GM21447 (cell line): ENCODE data around the gene PHLDB1.
"Not testable (repeated sequence)": the region's sequence is repeated elsewhere in the genome, so short reads cannot be mapped to it uniquely, and the experiment has no call there.

Experiments used
- ATAC-seq: cut with Tn5 transposase; IDR thresholded peaks from one replicate; pipeline ENCODE4 v1.9.1; 2021; ENCODE audit not compliant: unreplicated experiment

Gene PHLDB1

DNA sequence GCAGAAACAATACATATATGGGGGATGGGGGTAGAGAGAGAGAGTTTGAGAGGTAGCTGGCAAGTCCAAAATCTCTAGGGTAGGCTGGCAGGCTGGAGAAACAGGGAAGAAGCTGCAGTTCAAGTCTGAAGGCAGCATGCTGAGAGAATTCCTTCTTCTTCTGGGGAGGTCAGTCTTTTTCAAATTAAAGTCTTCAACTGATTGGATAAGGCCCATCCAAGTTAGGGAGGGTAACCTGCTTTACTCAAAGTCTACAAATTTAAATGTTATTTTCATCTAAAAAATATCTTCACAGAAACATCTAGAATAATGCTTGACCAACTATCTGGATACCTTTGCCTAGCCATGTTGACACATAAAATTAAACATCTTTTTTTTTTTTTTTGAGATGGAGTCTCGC is 75.0 kb downstream of the PHLDB1 start:
- ATAC-seq = no peak

DNA sequence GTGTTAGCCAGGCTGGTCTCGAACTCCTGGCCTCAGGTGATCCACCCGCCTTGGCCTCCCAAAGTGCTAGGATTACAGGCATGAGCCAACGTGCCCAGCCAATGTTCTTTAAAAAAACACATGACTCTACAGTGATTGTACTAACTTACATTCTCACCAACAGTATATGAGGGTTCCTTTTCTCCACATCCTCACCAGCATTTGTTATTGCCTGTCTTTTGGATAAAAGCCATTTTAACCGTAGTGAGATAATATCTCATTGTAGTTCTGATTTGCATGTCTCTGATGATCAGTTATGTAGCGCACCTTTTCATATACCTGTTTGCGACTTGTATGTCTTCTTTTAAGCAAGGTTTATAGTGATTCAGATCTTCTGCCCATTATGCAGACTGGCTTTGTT is 75.5 kb downstream of the PHLDB1 start:
- ATAC-seq = not testable (repeated sequence)

DNA sequence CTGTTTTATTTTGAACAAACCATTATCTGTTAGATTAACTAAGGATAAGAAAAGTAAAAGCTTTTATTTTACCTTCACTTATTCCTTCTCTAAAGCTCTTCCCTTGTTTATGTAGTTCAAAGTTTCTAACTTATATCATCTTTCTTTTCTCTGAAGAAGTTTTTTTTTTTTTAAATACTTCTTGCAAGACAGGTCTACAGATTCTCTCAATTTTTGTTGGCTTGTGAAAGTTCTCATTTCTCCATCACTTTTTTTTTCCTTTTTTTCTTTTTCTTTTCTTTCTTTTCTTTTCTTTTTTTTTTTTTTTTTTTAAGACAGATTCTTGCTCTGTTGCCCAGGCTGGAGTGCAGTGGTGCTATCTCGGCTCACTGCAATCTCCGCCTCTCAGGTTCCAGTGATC is 76.8 kb downstream of the PHLDB1 start:
- no peak for ATAC-seq

DNA sequence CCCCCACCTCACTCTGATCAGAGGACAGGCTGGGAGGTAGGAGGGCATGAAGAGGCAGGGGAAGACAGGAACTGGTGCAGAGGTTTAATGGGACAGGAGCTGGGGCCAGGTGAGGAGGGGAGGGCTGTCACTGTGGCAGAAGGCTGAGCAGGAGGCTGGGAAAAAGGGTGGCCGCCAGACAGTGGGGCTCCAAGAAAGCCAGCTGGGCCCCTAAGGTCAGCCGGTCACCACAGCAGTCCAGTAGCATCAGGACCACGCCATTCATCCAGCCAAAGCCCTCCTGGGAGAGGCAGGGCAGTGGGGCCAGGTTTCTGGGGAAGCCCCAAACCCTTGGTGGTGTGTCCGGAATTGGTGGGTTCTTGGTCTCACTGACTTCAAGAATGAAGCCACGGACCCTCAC is 80.5 kb downstream of the PHLDB1 start:
- ATAC-seq = no peak

DNA sequence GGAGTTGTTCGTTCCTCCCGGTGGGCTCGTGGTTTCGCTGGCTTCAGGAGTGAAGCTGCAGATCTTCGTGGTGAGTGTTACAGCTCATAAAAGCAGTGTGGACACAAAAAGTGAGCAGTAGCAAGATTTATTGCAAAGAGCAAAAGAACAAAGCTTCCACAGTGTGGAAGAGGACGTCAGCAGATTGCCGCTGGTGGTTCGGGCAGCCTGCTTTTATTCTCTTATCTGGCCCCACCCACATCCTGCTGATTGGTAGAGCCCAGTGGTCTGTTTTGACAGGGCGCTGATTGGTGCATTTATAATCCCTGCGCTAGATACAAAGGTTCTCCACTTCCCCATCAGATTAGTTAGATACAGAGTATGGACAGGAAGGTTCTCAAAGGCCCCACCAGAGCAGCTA is 80.9 kb downstream of the PHLDB1 start:
- ATAC-seq = not testable (repeated sequence)

DNA sequence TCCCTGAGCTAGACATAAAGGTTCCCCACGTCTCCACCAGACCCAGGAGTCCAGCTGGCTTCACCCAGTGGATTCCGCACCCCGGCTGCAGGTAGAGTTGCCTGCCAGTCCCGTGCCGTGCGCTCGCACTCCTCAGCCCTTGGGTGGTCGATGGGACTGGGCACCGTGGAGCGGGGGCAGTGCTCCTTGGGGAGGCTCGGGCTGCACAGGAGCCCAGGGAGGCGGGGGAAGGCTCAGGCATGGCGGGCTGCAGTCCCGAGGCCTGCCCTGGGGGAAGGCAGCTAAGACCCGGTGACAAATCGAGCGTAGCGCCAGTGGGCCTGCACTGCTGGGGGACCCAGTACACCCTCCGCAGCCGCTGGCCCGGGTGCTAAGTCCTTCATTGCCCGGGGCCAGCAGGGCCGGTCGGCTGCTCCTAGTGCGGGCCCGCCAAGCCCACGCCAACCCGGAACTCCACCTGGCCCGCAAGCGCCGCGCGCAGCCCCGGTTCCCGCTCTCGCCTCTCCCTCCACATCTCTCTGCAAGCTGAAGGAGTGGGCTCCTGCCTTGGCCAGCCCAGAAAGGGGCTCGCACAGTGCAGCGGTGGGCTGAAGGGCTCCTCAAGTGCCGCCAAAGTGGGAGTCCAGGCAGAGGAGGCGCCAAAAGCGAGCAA is 81.6 kb downstream of the PHLDB1 start:
- no peak for ATAC-seq

DNA sequence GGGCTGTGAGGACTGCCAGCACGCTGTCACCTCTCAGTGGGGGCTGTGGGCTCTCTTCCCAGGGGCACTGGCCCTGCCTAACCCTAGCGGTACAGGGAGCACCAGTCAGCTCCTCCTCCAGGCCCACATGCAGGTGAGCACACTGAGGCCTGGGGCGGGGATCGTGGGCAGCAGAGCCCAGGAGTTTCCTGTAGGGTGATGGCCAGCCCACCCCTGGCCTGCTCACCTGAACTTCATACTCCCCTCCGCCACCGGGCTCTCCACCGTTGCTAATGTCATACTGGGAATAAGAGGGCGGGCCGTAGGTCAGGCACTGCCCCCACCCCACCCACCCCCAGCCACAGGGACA is 82.1 kb downstream of the PHLDB1 start:
- ATAC-seq = no peak

DNA sequence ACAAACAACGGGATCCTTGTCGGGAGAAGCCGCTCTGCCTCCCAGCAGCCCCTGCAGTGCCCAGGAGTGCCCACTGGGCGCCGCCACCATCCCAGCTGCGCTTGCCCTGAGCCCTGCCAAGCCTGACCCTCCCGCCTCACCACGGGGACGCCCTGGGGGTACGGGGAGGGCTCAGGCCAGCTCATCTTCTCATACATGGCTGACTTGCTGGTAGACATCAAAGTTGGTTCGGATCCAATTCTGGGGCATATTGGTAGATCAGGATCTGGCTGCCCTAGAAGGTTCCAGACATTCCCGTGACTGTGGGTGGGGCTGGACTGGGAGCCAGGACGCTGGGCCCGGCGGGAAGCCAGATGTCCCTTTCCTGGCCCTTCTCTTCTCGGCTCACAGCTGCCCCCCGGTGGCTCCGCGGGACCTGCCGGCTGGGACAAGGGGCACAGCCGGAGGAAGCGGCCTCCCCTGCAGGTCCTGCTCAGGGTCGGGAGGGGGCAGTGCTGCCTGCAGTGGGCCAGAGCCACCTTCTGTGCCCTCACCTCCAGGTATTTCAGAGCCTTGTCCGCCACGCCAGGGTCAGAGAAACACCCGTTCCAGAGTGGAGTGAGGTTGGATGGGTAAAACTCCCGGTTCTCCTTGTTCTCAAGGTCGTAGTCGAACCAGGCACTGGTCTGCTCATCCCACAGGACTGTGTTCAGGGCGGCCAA is 82.6 kb downstream of the PHLDB1 start:
- ATAC-seq = peak; percentile 73

DNA sequence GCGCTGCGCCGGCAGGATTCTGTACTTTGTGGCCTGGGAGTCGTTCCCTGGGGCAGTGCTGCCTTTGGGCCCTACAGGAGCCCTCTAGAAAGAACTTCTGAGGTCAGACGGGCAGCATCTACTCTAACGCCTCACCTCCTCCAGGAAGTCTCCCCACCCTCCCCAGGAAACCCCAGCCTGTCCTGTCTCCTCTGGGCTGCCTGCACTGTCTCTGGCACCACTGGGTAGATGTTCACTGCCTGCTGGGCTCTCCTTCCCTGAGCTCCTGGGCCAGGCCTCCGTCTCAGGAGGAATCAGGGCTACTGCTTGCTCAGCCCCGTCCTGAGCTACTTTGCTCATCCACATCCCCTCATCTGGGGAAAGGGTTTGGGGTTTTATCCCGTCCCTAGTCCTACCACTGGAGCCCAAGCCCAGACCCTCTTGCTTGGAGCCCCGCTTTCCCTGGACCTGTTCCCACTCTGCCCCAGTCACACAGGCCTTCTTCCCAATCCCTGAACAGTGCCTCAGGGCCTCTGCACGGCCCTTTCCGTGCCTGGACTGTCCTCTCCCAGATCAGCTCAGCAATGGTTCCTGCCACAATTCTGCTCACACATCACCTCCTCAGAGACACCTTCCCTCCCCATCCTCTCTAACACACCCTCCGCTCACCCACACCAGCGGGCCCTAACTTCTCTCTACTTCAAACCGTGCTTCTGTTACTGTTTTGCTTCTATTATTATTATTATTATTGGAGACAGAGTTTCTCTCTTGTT is 83.3 kb downstream of the PHLDB1 start:
- ATAC-seq = no peak

DNA sequence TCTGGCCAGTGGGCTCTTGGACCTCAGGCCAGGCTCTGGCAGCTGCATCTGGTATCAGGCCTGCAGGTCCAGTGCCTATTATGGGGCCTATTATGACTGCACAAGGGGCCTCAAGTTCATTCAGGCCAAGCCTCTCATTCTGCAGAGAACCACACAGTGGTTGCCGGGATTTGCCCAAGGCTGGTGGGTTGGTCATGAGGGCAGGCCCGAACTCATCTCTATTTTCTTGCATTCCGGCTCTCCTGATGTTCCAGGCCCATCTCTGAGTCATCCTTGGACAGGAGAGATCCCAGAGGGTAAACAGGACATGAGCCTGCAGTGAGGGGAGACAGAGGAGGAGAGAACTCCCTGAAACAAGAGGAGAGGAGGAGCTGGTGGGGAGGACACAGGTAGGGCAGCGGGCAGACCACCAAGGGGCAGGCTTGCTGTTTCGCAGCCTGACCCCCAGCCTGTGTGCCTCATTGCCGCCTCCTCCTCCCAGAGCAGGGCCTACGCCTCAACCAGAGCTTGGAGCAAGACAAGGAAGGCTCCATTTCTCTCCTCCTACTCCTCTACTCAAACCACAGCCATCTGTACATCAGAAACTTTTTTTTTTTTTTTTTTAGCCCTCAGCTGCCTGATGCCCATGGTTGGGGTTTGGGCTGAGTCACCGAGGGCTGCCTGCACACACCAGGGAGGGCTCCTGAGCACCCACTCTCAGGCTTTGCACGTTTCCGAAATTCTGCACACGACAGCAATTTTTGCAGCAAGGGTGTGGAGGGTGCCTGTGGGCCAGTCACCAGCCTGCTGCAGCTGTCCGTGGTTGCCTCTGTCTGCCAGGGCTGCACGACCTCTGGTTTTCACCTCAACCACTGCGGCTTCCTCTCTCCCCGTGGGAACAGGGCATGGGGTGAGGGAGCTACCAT is 84.8 kb downstream of the PHLDB1 start:
- no peak for ATAC-seq

DNA sequence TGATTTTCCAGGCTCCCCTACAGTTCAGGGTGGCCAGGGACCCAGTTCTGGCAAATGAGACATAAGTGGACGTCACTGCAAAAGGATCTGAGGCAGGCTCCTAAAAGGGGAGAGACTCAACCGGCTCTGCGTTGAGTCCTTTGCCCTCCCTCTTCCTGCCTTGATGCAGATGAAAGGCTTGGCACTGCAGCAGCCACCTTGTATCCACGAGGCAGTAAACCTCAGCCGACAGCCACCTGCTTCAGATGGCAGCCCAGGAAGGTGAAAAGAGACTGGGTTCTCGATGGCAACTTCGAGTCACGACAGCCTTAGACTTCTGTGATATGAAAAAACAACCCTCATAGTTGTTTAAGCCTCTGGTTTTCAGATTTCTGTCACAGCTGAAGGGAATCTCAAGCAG is 86.8 kb downstream of the PHLDB1 start:
- ATAC-seq = no peak

DNA sequence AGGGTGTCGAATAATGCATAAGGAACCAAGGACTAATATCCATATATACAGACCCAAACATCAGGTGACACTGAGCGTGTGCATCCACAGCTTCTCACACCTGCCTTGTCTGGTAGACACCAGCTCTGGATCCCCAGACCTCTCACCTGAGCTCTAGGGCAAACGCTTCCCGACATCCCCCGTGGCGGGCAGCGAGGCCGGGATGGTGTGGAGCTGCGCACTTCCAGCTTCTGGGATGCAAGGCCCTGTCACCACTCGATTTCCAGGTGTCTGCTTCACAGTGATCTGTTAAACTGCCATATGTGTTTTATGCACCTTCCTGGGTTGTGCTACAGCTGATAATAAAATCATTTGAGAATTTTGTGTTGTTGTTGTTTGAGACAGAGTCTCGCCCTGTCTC is 87.4 kb downstream of the PHLDB1 start:
- ATAC-seq = no peak

DNA sequence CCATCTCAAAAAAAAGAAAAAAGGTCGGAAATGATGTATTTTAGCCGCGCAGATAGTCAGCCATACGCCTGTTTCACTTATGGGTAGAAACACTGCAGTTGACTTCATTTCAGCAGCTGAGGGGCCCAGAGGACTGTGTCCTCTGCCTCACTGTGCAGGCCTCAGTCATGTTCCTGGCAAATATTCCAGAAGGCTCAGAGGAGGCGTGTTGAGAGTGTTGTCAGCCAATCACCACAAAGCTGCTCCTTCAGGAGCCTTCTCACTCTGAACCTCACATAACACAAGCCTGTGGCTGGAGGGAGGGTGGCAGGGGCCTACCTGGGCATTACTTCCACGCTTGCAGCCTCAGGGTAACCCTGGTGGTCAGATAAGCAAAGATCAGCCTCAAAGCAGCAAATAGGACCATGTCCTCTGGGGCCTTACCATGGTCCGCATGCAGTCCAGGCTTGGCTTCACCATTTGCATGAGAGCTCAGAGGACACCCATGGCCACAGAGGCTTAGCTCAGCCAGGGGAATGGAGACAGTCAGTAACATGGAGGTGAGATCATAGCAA is 89.3 kb downstream of the PHLDB1 start:
- no peak for ATAC-seq

DNA sequence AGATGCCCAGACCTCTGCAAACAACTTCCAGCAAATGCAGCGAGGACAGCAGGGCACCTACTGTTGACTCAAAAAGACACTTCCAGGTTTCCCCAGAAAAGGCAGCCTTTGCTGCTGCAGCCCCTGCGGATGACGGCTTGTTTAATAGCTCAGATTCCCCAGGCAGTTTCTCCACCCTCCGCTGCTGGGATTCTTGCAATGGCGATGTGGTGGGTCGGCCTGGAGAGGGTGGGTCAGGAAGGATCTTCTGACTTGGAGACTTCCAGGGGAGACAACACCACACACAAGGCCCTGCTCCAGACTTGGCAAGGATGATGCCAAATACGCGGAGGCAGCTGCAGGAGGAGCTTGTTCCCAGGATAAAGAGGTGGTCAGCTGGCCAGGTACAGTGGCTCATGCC is 89.9 kb downstream of the PHLDB1 start:
- no peak for ATAC-seq

DNA sequence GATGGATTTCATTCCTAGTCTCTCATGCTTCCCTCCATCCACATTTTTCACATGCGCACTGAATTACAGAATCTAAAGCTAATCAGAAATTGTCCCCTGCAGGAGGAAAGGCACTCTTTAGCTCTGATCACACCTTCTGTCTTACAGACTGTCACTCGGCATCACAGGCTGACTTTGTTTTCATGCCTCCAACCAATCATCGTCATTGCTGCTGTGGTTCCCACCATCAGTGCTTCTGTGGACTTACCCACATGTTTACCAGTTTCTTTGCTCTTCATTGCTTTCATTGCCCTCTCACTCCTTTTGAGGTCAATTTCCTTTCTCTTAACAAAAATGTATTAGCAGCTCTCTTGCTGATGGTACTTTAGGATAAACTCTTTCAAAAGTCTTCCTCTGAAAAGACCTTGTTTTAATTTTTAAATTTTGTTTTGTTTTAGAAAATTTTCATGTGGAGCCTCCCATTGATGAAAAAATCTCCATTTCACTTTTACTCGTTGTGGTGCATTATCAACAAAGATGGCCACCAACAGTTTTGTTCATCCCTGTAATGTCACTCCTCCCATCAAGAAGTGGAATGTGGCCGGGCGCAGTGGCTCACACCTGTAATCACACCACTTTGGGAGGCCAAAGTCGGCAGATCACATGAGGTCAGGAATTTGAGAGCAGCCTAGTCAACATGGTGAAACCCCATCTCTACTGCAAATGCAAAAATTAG is 92.2 kb downstream of the PHLDB1 start:
- no peak for ATAC-seq

DNA sequence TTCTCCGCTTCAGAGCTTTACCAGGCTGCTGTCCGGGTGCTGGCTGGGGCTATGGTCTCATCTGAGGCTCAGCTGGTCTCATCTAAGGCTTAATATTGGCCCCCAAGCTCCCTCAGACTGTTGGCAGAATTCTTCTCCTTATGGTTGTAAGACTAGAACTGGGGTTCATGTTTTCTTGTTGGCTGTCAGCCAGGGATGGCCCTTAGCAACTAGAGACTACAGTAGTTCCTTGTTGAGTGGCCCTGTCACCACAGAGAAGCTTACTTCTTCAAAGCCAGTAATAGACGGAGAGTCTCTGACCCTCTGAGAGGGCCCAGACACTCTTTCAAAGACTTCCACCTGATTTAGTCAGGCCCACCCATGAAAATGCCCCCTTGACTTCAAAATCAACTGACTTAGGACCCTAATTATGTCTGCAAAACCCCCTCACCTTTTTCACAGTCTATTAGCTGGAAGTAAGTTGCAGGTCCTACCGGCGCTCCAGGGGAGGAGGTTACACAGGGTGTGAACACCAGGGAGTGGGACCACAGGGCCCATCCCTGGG is 96.2 kb downstream of the PHLDB1 start:
- no peak for ATAC-seq

DNA sequence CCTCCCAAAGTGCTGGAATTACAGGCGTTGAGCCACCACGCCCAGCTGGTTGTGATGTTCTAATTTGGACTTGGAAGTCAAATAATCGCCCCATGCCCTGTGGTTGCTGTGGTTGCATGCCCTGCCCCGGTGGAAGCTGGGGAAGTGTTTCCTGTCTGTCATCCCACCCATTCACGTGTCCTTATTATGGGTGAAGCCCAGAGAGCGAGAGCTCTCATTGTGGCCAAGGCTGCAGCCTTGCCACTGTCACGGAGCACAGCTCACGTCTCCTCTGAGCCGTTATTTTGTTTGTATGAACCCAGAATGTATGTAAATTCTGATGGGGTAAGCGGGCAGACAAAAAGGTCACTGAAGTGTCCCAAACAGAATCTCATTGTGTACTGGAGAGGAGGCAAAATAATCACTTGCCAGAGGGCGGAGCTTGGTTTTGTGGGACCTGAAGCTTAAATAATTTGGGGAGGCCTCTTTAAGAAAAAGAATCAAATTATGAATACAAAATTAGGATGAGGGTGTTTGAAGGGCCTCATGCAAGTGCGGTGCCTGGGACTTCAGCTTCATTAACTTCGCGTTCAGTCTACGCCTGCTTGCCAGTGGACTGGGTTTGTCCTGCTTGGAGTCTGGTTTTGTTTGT is 97.8 kb downstream of the PHLDB1 start:
- ATAC-seq = no peak

DNA sequence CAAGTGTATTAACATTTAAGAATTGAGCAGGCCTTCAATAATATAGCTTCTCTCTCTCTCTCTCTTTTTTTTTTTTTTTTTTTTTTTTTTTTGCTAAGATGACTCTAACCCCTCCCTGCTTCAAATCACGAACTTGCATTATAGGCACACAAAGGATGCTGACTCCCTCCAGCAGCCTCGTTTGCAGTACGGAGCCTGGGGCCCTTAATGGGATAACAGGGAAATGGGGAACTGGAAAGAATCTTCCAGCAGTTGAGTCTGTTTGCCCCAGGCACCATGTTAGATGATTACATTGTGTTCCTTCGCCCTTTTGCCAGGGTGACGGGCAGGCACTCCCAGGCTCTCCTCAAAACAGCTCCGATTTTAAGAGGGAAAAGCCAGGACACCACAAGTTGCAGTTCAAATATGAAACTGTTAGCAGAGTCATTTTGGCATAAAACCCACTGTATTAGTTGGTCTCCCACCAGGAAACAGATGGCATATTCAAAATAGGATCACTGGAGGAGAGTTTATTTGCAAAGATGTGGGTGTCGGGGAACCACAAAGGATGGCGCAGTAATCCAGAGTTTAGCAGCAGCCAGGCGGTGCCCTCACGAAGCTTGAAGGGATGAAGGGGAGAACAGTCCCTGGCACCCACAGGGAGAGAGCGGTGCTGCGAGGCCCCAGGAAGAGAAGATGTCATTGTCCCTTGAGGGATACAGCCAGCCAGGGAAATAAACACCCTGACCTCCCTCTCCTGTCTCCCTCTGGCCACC is 98.6 kb downstream of the PHLDB1 start:
- ATAC-seq = no peak

DNA sequence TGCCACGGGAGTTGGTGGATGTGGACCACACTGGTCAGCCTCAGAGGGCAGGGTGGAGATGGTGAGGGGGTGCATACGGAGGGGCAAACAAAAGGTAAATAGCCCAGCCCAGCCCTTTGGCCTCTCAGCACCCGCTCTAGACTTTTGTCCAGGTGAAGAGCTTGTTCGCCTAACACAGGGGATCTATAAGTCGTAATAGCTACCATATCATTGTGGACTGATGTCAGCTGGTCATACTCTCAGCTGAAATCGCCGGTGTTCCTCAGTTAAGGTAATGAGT is 99.1 kb downstream of the PHLDB1 start:
- no peak for ATAC-seq
